ENCODE measurements around the gene NHP2.

DNA sequence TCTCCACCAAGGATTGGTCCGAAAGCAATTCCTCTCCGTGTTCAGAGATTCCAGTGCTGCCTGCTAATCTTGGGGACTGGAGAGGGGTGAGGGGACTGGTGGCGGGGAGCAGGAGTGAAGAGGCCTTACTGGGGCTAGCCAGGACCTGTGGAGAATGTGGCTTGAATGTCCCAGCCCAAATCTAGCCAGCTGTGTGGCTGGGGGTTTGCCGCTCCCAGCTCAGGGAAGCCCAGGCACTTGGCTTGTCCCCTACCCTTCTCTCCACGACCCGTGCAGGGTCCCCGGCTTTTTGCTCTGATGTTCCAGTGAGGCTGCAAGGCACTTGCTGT lies 37.9 kb downstream of the NHP2 start:
- TF ChIP-seq CTCF (IDR thresholded peaks at IDR 0.05) (no peak), POLR2A (IDR thresholded peaks at IDR 0.05) (no peak)

Data from thyroid gland (tissue), 4 donors.